GM13977 (cell line): ENCODE data around the gene PDE4D.

Experiments
- DNase-seq: peaks from one replicate; pipeline ENCODE4 v3.0.0; 2012; ENCODE audit warnings: low spot score
- in situ Hi-C: fragments of 300-500 bp; cut with MboI; formaldehyde crosslinking; loops from one replicate; pipeline ENCODE4 v1.12.0; 2022; ENCODE audit warnings: low sequenced_read_pairs, low pct_unique_long_range_greater_than_20kb, mixed read lengths, inconsistent platforms; ENCODE audit not compliant: unreplicated experiment
- TF ChIP-seq, protein P1 (sequence below): IDR thresholded peaks from 2 replicates; pipeline ENCODE4 v1.5.1; 2012; ENCODE audit warnings: mild to moderate bottlenecking, control low read depth; ENCODE audit not compliant: insufficient read depth; ENCODE audit errors: extremely low read depth, missing control alignments

The PDE4D gene

DNA sequence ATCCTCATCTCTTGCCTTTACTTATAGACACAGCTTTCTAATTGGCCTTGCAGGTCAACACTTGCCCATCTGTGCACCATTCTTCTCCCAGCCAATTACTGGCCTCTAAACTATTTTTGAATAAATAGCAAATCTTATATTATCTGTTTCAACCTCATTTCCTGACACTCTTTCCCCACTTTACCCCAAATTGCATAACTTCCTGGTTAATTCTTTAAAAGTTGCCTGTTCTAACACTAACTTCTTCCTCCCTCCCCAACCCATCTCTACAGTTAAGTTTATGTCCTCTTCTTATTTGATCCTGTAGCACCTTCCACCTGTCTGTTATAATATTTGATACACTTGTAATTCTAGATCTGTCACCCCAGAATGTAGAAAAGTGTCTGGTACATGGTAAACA is 372.1 kb downstream of the PDE4D start:
- TF ChIP-seq, protein P1, sequence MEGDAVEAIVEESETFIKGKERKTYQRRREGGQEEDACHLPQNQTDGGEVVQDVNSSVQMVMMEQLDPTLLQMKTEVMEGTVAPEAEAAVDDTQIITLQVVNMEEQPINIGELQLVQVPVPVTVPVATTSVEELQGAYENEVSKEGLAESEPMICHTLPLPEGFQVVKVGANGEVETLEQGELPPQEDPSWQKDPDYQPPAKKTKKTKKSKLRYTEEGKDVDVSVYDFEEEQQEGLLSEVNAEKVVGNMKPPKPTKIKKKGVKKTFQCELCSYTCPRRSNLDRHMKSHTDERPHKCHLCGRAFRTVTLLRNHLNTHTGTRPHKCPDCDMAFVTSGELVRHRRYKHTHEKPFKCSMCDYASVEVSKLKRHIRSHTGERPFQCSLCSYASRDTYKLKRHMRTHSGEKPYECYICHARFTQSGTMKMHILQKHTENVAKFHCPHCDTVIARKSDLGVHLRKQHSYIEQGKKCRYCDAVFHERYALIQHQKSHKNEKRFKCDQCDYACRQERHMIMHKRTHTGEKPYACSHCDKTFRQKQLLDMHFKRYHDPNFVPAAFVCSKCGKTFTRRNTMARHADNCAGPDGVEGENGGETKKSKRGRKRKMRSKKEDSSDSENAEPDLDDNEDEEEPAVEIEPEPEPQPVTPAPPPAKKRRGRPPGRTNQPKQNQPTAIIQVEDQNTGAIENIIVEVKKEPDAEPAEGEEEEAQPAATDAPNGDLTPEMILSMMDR = no peak
- in situ Hi-C loops = loop anchor here (25.0 kb wide), 1 partner anchor 141 kb away; no protein-coding TSS in a partner anchor
- no peak for DNase-seq

DNA sequence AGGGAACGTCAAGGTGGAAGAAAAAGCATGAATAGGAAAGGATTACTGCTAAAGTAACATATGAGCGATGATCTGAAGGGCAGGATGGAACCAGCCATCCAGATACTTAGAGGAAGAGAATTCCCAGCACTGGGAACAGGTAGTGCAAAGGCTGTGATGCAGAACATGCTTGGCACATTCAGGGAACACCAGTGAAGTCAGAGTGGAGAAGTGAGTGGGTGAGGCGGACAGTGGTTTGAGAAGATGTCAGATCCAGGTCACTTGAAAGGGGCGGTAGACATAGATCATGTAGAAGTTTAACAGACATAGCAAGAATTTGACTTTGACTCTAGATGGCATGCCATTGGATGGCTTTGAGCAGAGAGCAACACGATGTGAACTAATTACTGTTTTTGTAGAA is 374.2 kb downstream of the PDE4D start:
- in situ Hi-C loops = loop anchor here (25.0 kb wide), 1 partner anchor 143 kb away; no protein-coding TSS in a partner anchor
- TF ChIP-seq, protein P1 = no peak
- DNase-seq = no peak

DNA sequence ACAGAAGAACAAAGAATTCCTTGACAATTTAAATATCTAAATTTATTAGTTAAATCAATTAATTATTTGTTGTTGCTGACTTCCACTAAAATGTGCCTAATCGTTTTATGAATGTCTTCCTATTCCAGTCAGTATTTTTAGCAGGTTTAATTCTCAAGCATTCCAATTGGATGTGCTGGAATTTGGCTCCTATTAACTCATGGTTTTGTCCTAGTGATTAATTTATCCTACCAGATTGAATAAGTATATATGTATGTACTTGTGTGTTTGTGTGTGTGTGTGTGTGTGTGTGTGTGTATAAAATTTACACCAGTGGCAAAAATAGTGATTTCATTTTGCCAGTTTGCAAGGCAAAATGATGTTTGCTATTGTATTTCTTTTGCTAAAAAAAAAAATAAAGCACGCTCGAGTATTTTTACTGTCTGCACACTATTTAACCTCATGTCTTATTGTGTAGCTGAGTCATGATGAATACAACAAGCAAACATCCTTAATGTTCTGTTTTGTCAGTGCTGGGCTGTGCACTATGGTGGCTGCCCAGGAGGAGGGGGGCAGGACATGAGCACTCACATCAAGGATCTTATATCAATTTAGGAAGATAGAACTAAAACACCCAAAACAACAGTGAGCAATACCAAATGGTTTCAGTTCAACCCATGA is 375.5 kb downstream of the PDE4D start:
- in situ Hi-C loops = loop anchor here (25.0 kb wide), 1 partner anchor 144 kb away; no protein-coding TSS in a partner anchor
- no peak for DNase-seq

DNA sequence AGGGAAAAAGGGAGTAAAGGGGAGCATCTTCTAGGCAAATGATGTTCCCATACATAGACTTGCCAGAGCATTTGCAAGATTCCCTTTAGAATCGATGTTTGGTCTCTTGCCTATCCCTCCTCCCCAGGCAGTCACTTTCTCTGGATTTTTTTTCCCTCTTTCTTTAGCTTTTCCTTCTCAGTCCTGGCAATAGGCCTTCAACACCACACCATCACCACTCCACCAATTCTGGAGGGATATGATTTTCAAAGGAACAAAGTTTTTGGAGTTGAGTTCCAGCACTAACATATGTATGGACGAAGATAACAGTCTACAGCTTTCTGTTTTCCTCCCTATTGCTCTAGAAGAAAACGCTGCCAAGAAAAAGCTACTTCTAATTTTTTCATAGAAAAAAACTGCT is 377.4 kb downstream of the PDE4D start:
- TF ChIP-seq, protein P1 = no peak
- in situ Hi-C loops = loop anchor here (25.0 kb wide), 1 partner anchor 146 kb away; no protein-coding TSS in a partner anchor
- no peak for DNase-seq

More for the DNA sequence above, 375.5 kb downstream of the PDE4D start:
- TF ChIP-seq, protein P1 = no peak

DNA sequence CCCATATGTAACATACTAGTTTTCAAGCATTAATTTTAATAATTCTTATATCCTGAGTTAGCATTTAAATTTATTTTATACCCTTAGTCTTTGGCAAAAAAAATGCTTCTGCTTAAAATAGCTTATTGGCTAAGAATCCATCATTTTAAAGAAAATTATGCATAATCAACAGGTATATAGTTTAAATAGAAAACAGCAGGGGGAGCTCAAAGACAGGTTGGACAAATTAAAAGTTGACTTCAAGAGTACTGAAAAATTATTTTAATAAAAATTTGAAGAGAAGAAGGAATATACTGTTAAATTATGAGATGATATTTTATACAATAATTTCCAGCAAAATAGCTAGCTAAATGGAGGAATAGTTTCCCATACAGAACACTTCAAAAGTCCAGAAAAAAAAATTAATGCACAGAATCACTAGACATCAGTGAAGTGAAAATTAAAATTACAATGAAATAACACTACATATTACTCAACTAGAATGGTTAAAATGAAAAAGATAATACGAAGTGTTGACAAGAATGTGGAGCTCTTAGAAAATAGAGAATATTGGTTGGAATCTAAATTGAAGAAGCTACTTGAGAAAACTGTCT is 387.1 kb downstream of the PDE4D start:
- TF ChIP-seq, protein P1 = peak; percentile 41
- in situ Hi-C loops = loop anchor here (25.0 kb wide), 1 partner anchor 156 kb away; no protein-coding TSS in a partner anchor
- DNase-seq = no peak

DNA sequence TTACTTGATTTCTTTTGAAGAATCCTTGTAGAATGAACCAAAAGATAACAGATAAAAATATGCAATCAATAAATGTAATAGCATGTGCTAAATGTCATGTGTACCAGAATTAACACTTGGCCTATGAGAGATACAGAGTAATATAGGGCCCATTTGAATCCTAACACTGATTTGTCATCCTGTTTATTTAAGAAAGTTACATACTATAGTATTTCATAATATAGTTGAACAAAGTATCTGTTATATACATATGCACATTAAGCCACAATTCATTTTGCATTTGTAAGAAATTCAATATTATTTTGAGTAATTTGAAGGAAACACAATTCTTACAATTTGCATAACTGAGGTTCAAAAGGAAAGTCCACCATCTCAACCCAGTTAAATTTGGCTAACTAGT is 389.5 kb downstream of the PDE4D start:
- in situ Hi-C loops = loop anchor here (25.0 kb wide), 1 partner anchor 158 kb away; no protein-coding TSS in a partner anchor
- TF ChIP-seq, protein P1 = no peak
- no peak for DNase-seq
